Hepatocyte (in vitro differentiated cells): Measurements from ENCODE around the gene NECAB3. TPM values are rescaled to one million over a fixed set of nuclear protein-coding genes. Genes with fewer than 3 reads are reported as not detected.
A peak's percentile ranks its signal among the peaks of the same experiment; 100 is the strongest.

Experiments
- DNase-seq: peaks from one replicate; pipeline ENCODE4 v3.0.0-alpha.2; 2016; ENCODE audit warnings: low spot score
- H2AFZ ChIP-seq: fragments of 200-600 bp; sonication (generic); 2 replicates; pipeline ENCODE4 v1.6.0; 2016; ENCODE audit warnings: antibody characterized with exemption, mild to moderate bottlenecking
- H3K27ac ChIP-seq: fragments of 200-600 bp; sonication (generic); 2 replicates; pipeline ENCODE4 v1.5.1; 2016; ENCODE audit warnings: mild to moderate bottlenecking
- H3K27me3 ChIP-seq: fragments of 200-600 bp; sonication (generic); 2 replicates; pipeline ENCODE4 v1.6.1; 2016
- H3K36me3 ChIP-seq: fragments of 200-600 bp; sonication (generic); replicated peaks from 2 replicates; pipeline ENCODE4 v1.5.1; 2016; ENCODE audit warnings: low read depth; ENCODE audit not compliant: insufficient read depth
- H3K4me1 ChIP-seq: fragments of 200-600 bp; sonication (generic); 2 replicates; pipeline ENCODE4 v1.5.1; 2016; ENCODE audit warnings: mild to moderate bottlenecking, moderate library complexity; ENCODE audit not compliant: insufficient read depth
- H3K4me2 ChIP-seq: fragments of 200-600 bp; sonication (generic); 2 replicates; pipeline ENCODE4 v1.6.0; 2016
- H3K4me3 ChIP-seq: fragments of 200-600 bp; sonication (generic); 2 replicates; pipeline ENCODE4 v1.5.1; 2016; ENCODE audit warnings: mild to moderate bottlenecking
- H3K79me2 ChIP-seq: fragments of 200-600 bp; sonication (generic); 2 replicates; pipeline ENCODE4 v1.6.0; 2017; ENCODE audit warnings: mild to moderate bottlenecking
- H3K9me2 ChIP-seq: fragments of 200-600 bp; sonication (generic); replicated peaks from 2 replicates; pipeline ENCODE4 v1.6.0; 2017; ENCODE audit warnings: mild to moderate bottlenecking; ENCODE audit not compliant: insufficient read depth
- H3K9me3 ChIP-seq: fragments of 200-600 bp; sonication (generic); 2 replicates; pipeline ENCODE4 v1.5.1; 2016; ENCODE audit warnings: low read depth, mild to moderate bottlenecking
- H4K20me1 ChIP-seq: fragments of 200-600 bp; sonication (generic); 2 replicates; pipeline ENCODE4 v1.6.0; 2016; ENCODE audit warnings: mild to moderate bottlenecking; ENCODE audit not compliant: insufficient read depth, poor library complexity, severe bottlenecking
- CTCF ChIP-seq: fragments of 200-600 bp; sonication (generic); IDR thresholded peaks from 2 replicates; pipeline ENCODE4 v1.5.1; 2016; ENCODE audit warnings: antibody characterized with exemption, mild to moderate bottlenecking; ENCODE audit not compliant: poor library complexity
- EZH2 ChIP-seq: fragments of 200-600 bp; sonication (generic); IDR thresholded peaks from 2 replicates; pipeline ENCODE4 v1.6.1; 2016; ENCODE audit warnings: antibody characterized with exemption, mild to moderate bottlenecking, borderline replicate concordance
- EZH2phosphoT487 ChIP-seq: fragments of 200-600 bp; sonication (generic); IDR thresholded peaks from one replicate; pipeline ENCODE4 v1.6.1; 2018; ENCODE audit warnings: antibody characterized with exemption, mild to moderate bottlenecking, low read depth, moderate library complexity; ENCODE audit not compliant: unreplicated experiment, severe bottlenecking
- WGBS: methylation state at CpG from one replicate; pipeline ENCODE4 v1.1.6; 2016; ENCODE audit warnings: low lambda C conversion rate; ENCODE audit errors: missing lambda C conversion rate; 5-methylcytosine and 5-hydroxymethylcytosine counted together
- polyA plus RNA-seq: library from polyadenylated mRNA; unstranded; fragments of >200 nt; fragmentation: Nextera tagmentation; extraction: Ambion mirVana; gene quantifications from 2 replicates; pipeline ENCODE4 v1.2.1, GENCODE V29; 2016
- total RNA-seq: library from RNA; depleted of rRNA; stranded (reverse); fragments of >200 nt; gene quantifications from 2 replicates; pipeline ENCODE4 v1.2.3, GENCODE V29; 2014

Gene NECAB3
- total and polyA plus RNA-seq, 2 experiments from 2014 or later = 50.6 to 55.4 TPM

DNA sequence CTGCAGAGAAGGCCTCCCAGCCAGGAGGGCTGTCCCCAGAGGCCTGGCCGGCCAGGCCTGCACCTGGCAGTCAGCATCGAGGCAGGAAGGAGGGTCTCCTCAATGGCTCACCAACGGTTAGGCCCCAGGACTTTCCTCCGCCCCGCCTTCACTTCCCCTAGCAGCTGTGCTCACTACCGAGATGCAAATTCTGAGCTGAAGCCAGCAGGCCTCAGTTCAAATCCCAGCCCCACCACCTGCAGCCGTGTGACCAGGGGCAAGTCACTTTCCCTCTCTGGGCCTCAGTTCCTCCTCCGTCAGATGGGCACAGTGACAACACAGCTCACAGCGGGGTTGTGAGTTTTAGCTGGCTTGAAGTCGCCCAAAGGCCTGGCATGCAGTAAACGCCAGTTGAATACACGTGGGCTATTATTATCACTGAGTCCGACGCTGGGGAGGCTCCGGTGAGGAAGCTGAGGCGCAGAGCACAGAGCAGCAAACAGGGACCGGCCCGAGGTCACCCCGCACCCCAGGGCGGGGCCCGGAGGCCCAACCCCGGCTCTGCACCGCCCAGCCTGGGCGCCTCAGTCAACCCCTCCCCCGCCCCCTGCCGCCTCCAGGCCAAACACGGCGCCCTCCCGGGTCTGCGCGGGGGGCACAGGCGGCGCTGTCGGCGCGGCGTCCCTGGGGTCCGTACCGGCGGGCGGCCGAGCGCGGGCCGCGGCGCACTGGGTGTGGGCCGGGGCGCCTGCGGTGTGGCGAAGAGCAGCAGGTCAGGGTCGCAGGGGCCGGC is 11.3 kb upstream of the NECAB3 start:
- H3K27ac ChIP-seq = peak overlapping the region; percentile 34
- peak overlapping the region; percentile 25 for H2AFZ ChIP-seq
- H3K4me3 ChIP-seq = peak overlapping the region; percentile 24
- peak overlapping the region; percentile 91 for H3K4me2 ChIP-seq
- H3K9me2 ChIP-seq = no peaks in the 10 kb centered on the region
- DNase-seq = peak; percentile 74
- no peaks in the 10 kb centered on the region for H3K36me3 ChIP-seq
- H3K27me3 ChIP-seq = no peaks in the 10 kb centered on the region
- peaks cover 11% of the 10 kb centered on the region for H3K4me1 ChIP-seq
- H4K20me1 ChIP-seq = no peaks in the 10 kb centered on the region
- H3K79me2 ChIP-seq = peaks cover 30% of the 10 kb centered on the region
- no peak for TF ChIP-seq EZH2
- TF ChIP-seq EZH2phosphoT487 = no peak
- TF ChIP-seq CTCF = no peak
- H3K9me3 ChIP-seq = no peaks in the 10 kb centered on the region
- 4% methylated on average over 44 of the region's 53 CpGs for WGBS

DNA sequence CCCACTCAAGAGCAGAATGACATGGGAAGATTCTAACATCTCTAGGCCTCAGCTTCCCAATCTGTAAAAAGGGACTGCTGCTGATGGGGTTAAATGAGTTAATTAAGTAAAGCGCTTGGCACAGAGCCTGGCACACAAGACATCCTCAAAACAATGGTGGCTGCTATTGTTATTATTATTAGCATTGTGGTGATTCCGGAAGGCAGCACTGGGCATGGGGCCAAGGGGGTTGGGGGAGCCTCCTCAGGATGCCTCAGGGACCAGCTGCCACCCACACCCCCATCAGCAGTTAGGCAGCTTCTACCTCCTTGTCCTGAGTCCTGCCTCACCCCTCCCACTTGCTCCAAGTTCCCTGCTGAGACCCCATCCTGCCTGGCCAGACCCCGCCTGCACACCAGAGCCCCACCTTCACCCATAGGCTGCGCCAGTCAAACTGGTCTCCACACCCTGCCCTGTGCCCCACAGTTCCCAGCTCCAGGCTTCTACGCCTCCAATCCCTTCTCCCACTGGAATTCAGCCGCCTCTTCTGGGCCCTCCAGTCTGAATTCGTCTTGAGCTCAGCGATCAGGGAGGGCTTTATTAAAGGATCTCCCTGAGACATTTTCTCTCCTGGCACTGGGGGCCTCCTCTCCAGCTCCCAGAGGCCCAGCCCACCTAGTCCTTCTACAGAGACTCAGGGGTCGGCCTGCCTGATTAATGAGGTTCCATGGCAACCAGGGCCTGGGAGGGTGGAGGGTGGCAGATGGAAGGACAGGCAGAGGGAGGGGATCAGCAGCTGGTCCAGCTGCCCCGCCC is 10.5 kb upstream of the NECAB3 start:
- H3K4me3 ChIP-seq = no peak overlapping the region
- TF ChIP-seq CTCF (no peak), EZH2 (no peak), EZH2phosphoT487 (no peak)
- no peaks in the 10 kb centered on the region for H3K36me3 ChIP-seq
- 49% methylated on average over 10 of the region's 10 CpGs for WGBS
- H3K79me2 ChIP-seq = peaks cover 30% of the 10 kb centered on the region
- H3K4me2 ChIP-seq = peak overlapping the region; percentile 91
- H4K20me1 ChIP-seq = no peaks in the 10 kb centered on the region
- H2AFZ ChIP-seq = no peak overlapping the region
- H3K4me1 ChIP-seq = peaks cover 11% of the 10 kb centered on the region
- H3K27me3 ChIP-seq = no peaks in the 10 kb centered on the region
- no peaks in the 10 kb centered on the region for H3K9me3 ChIP-seq
- no peak for DNase-seq
- H3K27ac ChIP-seq = peak overlapping the region; percentile 14
- H3K9me2 ChIP-seq = no peaks in the 10 kb centered on the region

DNA sequence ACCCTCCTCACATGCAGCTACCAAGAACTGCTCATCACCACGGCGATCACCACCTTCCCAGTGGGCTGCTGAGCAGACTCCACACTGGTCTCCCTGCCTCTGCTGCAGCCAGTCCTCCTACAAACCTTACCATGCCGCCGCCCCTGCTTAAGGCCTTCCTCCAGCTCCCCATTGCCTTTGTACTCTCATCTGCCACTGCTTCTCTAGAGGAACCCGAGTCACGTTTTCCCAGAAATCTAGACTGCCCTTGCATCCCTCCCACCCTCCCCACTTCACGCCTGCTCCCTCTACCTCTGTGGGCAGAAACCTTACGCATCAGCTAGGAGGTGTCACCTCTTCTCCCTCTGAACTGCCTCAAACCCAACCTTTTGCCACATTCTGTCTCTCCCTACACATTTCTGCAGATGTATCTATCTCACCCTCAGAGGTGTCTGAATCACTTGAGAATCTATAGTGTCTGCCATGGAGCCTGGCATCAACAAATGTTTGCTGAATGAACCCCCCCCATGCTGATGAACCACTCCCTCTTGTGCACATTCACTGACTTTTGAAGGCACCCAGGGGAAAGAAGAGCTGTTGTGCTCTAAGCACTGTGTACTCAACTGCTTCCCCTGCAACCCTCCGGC is 7.6 kb upstream of the NECAB3 start:
- H3K4me1 ChIP-seq = peaks cover 7% of the 10 kb centered on the region
- WGBS = 85% methylated on average over 9 of the region's 9 CpGs
- H3K4me2 ChIP-seq = no peak overlapping the region
- TF ChIP-seq EZH2 (no peak), EZH2phosphoT487 (no peak), CTCF (no peak)
- no peak overlapping the region for H2AFZ ChIP-seq
- H3K36me3 ChIP-seq = no peaks in the 10 kb centered on the region
- no peaks in the 10 kb centered on the region for H3K27me3 ChIP-seq
- DNase-seq = no peak
- no peaks in the 10 kb centered on the region for H3K9me3 ChIP-seq
- no peaks in the 10 kb centered on the region for H3K9me2 ChIP-seq
- H3K4me3 ChIP-seq = no peak overlapping the region
- no peak overlapping the region for H3K27ac ChIP-seq
- peaks cover 30% of the 10 kb centered on the region for H3K79me2 ChIP-seq
- no peaks in the 10 kb centered on the region for H4K20me1 ChIP-seq
